Measurements from ENCODE around the gene PPFIA2.
"Not testable (repeated sequence)": the region's sequence is repeated elsewhere in the genome, so short reads cannot be mapped to it uniquely, and the experiment has no call there.

Gene PPFIA2

GRCh38 chr12:81261508-81262207 is 497.5 kb downstream of the PPFIA2 start:
- no peak for DNase-seq (ENCODE audit: low spot score)

- no peak for DNase-seq (ENCODE audit: low spot score)
These were observed 499.8 kb downstream of the PPFIA2 start for GRCh38 chr12:81259360-81259759.

- peak; percentile 32 for DNase-seq (ENCODE audit: low spot score)
These were observed 501.1 kb downstream of the PPFIA2 start for GRCh38 chr12:81257947-81258551.

GRCh38 chr12:81255947-81256346 is 503.2 kb downstream of the PPFIA2 start:
- no peak for DNase-seq (ENCODE audit: low spot score)

GRCh38 chr12:81255456-81255855 is 503.7 kb downstream of the PPFIA2 start:
- no peak for DNase-seq (ENCODE audit: low spot score)

- DNase-seq (ENCODE audit: low spot score), result no peak
These were observed 505.8 kb downstream of the PPFIA2 start for GRCh38 chr12:81253360-81253759.

GRCh38 chr12:81252228-81252627 is 506.9 kb downstream of the PPFIA2 start:
- DNase-seq (ENCODE audit: low spot score), result no peak

- DNase-seq (ENCODE audit: low spot score), result no peak
These were observed 509.2 kb downstream of the PPFIA2 start for GRCh38 chr12:81249976-81250375.

- DNase-seq (ENCODE audit: low spot score), result no peak
These were observed 513.1 kb downstream of the PPFIA2 start for GRCh38 chr12:81245907-81246570.

GRCh38 chr12:81245458-81245857 is 513.7 kb downstream of the PPFIA2 start:
- DNase-seq (ENCODE audit: low spot score), result no peak

- DNase-seq (ENCODE audit: low spot score), result no peak
These were observed 527.4 kb downstream of the PPFIA2 start for GRCh38 chr12:81231574-81232368.

GRCh38 chr12:81229759-81230158 is 529.4 kb downstream of the PPFIA2 start:
- DNase-seq (ENCODE audit: low spot score), result no peak

- DNase-seq (ENCODE audit: low spot score), result no peak
These were observed 534.5 kb downstream of the PPFIA2 start for GRCh38 chr12:81224626-81225025.

GRCh38 chr12:81222846-81223592 is 536.1 kb downstream of the PPFIA2 start:
- DNase-seq (ENCODE audit: low spot score), result peak; percentile 31

- peak; percentile 34 for DNase-seq (ENCODE audit: low spot score)
These were observed 537.5 kb downstream of the PPFIA2 start for GRCh38 chr12:81221681-81222080.

GRCh38 chr12:81216739-81217138 is 542.4 kb downstream of the PPFIA2 start:
- no peak for DNase-seq (ENCODE audit: low spot score)

GRCh38 chr12:81212996-81213696 is 546.0 kb downstream of the PPFIA2 start:
- DNase-seq (ENCODE audit: low spot score), result no peak

- no peak for DNase-seq (ENCODE audit: low spot score)
These were observed 547.8 kb downstream of the PPFIA2 start for GRCh38 chr12:81211306-81211705.

- DNase-seq (ENCODE audit: low spot score), result not testable (repeated sequence)
These were observed 549.4 kb downstream of the PPFIA2 start for GRCh38 chr12:81209772-81210225.

GRCh38 chr12:81209012-81209411 is 550.1 kb downstream of the PPFIA2 start:
- no peak for DNase-seq (ENCODE audit: low spot score)
